H1 (cell line): ENCODE results near the gene HMGCL. TPM values are rescaled to one million over a fixed set of nuclear protein-coding genes. Genes with fewer than 3 reads are reported as not detected.

Source experiments
- CREB1 ChIP-seq: IDR thresholded peaks from 2 replicates; pipeline ENCODE4 v1.6.1; 2012; ENCODE audit warnings: inconsistent platforms
- EGR1 ChIP-seq: IDR thresholded peaks from 2 replicates; pipeline ENCODE4 v1.6.1; 2011; ENCODE audit warnings: low read depth, low read length, borderline replicate concordance
- KDM5A ChIP-seq: fragments of 200-600 bp; IDR thresholded peaks from 2 replicates; pipeline ENCODE4 v1.7.1; 2012; ENCODE audit warnings: mild to moderate bottlenecking, low read length, inconsistent platforms, mixed read lengths
- NANOG ChIP-seq: IDR thresholded peaks from 2 replicates; pipeline ENCODE4 v1.6.1; 2011; ENCODE audit warnings: low read length, low read depth, mild to moderate bottlenecking, inconsistent platforms; ENCODE audit not compliant: insufficient read depth, poor library complexity, severe bottlenecking
- RFX5 ChIP-seq: IDR thresholded peaks from 2 replicates; pipeline ENCODE4 v1.6.1; 2011; ENCODE audit warnings: low read depth, low read length, improper control_type of control experiment, borderline replicate concordance
- SP1 ChIP-seq: IDR thresholded peaks from 2 replicates; pipeline ENCODE4 v1.6.1; 2011; ENCODE audit warnings: low read depth, low read length
- SP2 ChIP-seq: IDR thresholded peaks from 2 replicates; pipeline ENCODE4 v1.6.1; 2012; ENCODE audit warnings: mild to moderate bottlenecking, low read length, inconsistent platforms
- TAF1 ChIP-seq: IDR thresholded peaks from 2 replicates; pipeline ENCODE4 v1.6.1; 2011; ENCODE audit warnings: mild to moderate bottlenecking, low read depth, low read length
- TAF7 ChIP-seq: optimal IDR thresholded peaks from 2 replicates; pipeline ENCODE3; 2011; ENCODE audit warnings: low read depth, mild to moderate bottlenecking, inconsistent platforms, low read length, moderate library complexity, borderline replicate concordance
- polyA plus RNA-seq, 7 experiments: library from polyadenylated mRNA; depleted of rRNA in 3 of 7; stranded (reverse) in 5 of 7; unstranded in 2 of 7; fragments of >200 nt in 5 of 7; fragments of 200-250 nt in 2 of 7; gene quantifications; 1 replicate in 5 of 7; 2 replicates in 1 of 7; 4 replicates in 1 of 7; pipeline versions ENCODE4 v1.2.1 to v1.2.3, GENCODE V29; 2011 to 2013; ENCODE audit warnings: missing spikeins in 2 of 7, mixed read lengths in 2 of 7
- total RNA-seq: library from RNA; stranded (reverse); fragmentation: NEBNext Ultra II Directional; extraction: Animal tissue kit (Norgen Biotek cat#: 25700); gene quantifications from 2 replicates; pipeline ENCODE4 v1.2.1, GENCODE V29; 2021
- TF ChIP-seq, protein P1 (sequence below): IDR thresholded peaks from 2 replicates; pipeline ENCODE4 v1.6.1; 2011; ENCODE audit warnings: low read depth, mild to moderate bottlenecking, low read length; ENCODE audit not compliant: insufficient read depth
- TF ChIP-seq, protein P2 (sequence below): fragments of 300-600 bp; sonication (generic); IDR thresholded peaks from 2 replicates; pipeline ENCODE4 v1.7.1; 2012; ENCODE audit warnings: low read length, moderate library complexity, mild to moderate bottlenecking, inconsistent platforms; ENCODE audit not compliant: insufficient replicate concordance

The HMGCL gene
- total and polyA plus RNA-seq, 2 of the 8 experiments (the other 6 are each of a cell fraction or from before 2014, with no cell fraction given) = 13.7 to 19.5 TPM

GRCh38 chr1:23867895-23868556 lies 42.8 kb upstream of the HMGCL start, which contains the start of gene FUCA1 (continued):
- TF ChIP-seq, protein P1, sequence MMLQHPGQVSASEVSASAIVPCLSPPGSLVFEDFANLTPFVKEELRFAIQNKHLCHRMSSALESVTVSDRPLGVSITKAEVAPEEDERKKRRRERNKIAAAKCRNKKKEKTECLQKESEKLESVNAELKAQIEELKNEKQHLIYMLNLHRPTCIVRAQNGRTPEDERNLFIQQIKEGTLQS = no peak
- TF ChIP-seq TAF1 (peak; percentile 36; the same call in 1 of the 2 replicates), TAF7 (no peak), KDM5A (no peak), SP2 (no peak), RFX5 (no peak), NANOG (no peak), EGR1 (0 out of 2 replicates have a peak, but pooled peaks have one; percentile 18), SP1 (peak; percentile 74; the same call in 1 of the 2 replicates), CREB1 (peak; percentile 80)
- TF ChIP-seq, protein P2, sequence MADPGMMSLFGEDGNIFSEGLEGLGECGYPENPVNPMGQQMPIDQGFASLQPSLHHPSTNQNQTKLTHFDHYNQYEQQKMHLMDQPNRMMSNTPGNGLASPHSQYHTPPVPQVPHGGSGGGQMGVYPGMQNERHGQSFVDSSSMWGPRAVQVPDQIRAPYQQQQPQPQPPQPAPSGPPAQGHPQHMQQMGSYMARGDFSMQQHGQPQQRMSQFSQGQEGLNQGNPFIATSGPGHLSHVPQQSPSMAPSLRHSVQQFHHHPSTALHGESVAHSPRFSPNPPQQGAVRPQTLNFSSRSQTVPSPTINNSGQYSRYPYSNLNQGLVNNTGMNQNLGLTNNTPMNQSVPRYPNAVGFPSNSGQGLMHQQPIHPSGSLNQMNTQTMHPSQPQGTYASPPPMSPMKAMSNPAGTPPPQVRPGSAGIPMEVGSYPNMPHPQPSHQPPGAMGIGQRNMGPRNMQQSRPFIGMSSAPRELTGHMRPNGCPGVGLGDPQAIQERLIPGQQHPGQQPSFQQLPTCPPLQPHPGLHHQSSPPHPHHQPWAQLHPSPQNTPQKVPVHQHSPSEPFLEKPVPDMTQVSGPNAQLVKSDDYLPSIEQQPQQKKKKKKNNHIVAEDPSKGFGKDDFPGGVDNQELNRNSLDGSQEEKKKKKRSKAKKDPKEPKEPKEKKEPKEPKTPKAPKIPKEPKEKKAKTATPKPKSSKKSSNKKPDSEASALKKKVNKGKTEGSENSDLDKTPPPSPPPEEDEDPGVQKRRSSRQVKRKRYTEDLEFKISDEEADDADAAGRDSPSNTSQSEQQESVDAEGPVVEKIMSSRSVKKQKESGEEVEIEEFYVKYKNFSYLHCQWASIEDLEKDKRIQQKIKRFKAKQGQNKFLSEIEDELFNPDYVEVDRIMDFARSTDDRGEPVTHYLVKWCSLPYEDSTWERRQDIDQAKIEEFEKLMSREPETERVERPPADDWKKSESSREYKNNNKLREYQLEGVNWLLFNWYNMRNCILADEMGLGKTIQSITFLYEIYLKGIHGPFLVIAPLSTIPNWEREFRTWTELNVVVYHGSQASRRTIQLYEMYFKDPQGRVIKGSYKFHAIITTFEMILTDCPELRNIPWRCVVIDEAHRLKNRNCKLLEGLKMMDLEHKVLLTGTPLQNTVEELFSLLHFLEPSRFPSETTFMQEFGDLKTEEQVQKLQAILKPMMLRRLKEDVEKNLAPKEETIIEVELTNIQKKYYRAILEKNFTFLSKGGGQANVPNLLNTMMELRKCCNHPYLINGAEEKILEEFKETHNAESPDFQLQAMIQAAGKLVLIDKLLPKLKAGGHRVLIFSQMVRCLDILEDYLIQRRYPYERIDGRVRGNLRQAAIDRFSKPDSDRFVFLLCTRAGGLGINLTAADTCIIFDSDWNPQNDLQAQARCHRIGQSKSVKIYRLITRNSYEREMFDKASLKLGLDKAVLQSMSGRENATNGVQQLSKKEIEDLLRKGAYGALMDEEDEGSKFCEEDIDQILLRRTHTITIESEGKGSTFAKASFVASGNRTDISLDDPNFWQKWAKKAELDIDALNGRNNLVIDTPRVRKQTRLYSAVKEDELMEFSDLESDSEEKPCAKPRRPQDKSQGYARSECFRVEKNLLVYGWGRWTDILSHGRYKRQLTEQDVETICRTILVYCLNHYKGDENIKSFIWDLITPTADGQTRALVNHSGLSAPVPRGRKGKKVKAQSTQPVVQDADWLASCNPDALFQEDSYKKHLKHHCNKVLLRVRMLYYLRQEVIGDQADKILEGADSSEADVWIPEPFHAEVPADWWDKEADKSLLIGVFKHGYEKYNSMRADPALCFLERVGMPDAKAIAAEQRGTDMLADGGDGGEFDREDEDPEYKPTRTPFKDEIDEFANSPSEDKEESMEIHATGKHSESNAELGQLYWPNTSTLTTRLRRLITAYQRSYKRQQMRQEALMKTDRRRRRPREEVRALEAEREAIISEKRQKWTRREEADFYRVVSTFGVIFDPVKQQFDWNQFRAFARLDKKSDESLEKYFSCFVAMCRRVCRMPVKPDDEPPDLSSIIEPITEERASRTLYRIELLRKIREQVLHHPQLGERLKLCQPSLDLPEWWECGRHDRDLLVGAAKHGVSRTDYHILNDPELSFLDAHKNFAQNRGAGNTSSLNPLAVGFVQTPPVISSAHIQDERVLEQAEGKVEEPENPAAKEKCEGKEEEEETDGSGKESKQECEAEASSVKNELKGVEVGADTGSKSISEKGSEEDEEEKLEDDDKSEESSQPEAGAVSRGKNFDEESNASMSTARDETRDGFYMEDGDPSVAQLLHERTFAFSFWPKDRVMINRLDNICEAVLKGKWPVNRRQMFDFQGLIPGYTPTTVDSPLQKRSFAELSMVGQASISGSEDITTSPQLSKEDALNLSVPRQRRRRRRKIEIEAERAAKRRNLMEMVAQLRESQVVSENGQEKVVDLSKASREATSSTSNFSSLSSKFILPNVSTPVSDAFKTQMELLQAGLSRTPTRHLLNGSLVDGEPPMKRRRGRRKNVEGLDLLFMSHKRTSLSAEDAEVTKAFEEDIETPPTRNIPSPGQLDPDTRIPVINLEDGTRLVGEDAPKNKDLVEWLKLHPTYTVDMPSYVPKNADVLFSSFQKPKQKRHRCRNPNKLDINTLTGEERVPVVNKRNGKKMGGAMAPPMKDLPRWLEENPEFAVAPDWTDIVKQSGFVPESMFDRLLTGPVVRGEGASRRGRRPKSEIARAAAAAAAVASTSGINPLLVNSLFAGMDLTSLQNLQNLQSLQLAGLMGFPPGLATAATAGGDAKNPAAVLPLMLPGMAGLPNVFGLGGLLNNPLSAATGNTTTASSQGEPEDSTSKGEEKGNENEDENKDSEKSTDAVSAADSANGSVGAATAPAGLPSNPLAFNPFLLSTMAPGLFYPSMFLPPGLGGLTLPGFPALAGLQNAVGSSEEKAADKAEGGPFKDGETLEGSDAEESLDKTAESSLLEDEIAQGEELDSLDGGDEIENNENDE = no peak
